GM12878 (cell line): ENCODE data around the gene OR10J4. TPM values are rescaled to one million over a fixed set of nuclear protein-coding genes. Genes with fewer than 3 reads are reported as not detected.

Experiments
- ATAC-seq: fragments of 200-7000 bp; cut with Tn5 transposase; 3 replicates; pipeline ENCODE4 v1.9.1; 2020; ENCODE audit warnings: mild to moderate bottlenecking, moderate library complexity
- BruUV-seq: library from RNA; stranded (reverse); fragments of 400-500 nt; replicated peaks from 2 replicates; lab custom pipeline; 2021; lab: Mats Ljungman, UMichigan
- CTCF ChIA-PET: fragments of 300-600 bp; sonication (Branson Sonifier 250); formaldehyde crosslinking; extraction: SDS; loops from one replicate; lab custom pipeline; 2021; ENCODE audit warnings: inconsistent platforms; lab: Yijun Ruan, JAX
- POLR2A ChIA-PET: fragments of 350-600 bp; formaldehyde crosslinking; extraction: SDS; loops from one replicate; lab custom pipeline; 2021; ENCODE audit warnings: inconsistent platforms; lab: Charles Lee
- RAD21 ChIA-PET: fragments of 300-600 bp; sonication (Branson Sonifier 250); formaldehyde crosslinking; loops from one replicate; lab custom pipeline; 2023; ENCODE audit warnings: antibody characterized with exemption; ENCODE audit not compliant: unreplicated experiment; lab: Charles Lee
- SMC1A ChIA-PET: fragments of 300-600 bp; sonication (Branson Sonifier 250); formaldehyde crosslinking; loops from one replicate; lab custom pipeline; 2023; ENCODE audit not compliant: unreplicated experiment, uncharacterized antibody; lab: Charles Lee
- DNase-seq: peaks from one replicate; pipeline ENCODE4 v3.0.0-alpha.2; 2011; ENCODE audit warnings: low read depth, low spot score
- FAIRE-seq: peaks from 3 replicates; lab custom pipeline; 2011; peaks lifted over from hg19 to GRCh38; lab: Jason Lieb, UNC
- H2AFZ ChIP-seq: 2 replicates; pipeline ENCODE4 v1.6.0; 2011; ENCODE audit warnings: low read depth, low read length, control low read depth; ENCODE audit not compliant: control insufficient read depth
- H3K27ac ChIP-seq: 2 replicates; pipeline ENCODE4 v1.5.1; 2011; ENCODE audit warnings: control low read depth; ENCODE audit not compliant: control insufficient read depth, insufficient read depth
- H3K27me3 ChIP-seq, 2 experiments: replicated peaks in 1 of 2; 2 replicates each; pipeline versions ENCODE4 v1.6.0 to v1.6.1; 2011; ENCODE audit warnings: low read length in 1 of 2; ENCODE audit not compliant: control insufficient read depth in 2 of 2, insufficient read depth in 2 of 2
- H3K36me3 ChIP-seq, 2 experiments: 2 replicates each; pipeline ENCODE4 v1.5.1; 2011; ENCODE audit warnings: low read length in 1 of 2; ENCODE audit not compliant: control insufficient read depth in 2 of 2, insufficient read depth in 2 of 2
- H3K4me1 ChIP-seq: 2 replicates; pipeline ENCODE4 v1.6.1; 2011; ENCODE audit warnings: mild to moderate bottlenecking, low read length, moderate library complexity, mixed read lengths; ENCODE audit not compliant: control insufficient read depth, insufficient read depth
- H3K4me2 ChIP-seq: 2 replicates; pipeline ENCODE4 v1.6.0; 2011; ENCODE audit warnings: control low read depth; ENCODE audit not compliant: control insufficient read depth, insufficient read depth
- H3K4me3 ChIP-seq: fragments of 200-600 bp; sonication (generic); 2 replicates; pipeline ENCODE4 v1.5.1; 2016
- H3K79me2 ChIP-seq: 2 replicates; pipeline ENCODE4 v1.6.0; 2011; ENCODE audit warnings: low read length; ENCODE audit not compliant: control insufficient read depth, insufficient read depth
- H3K9ac ChIP-seq: 2 replicates; pipeline ENCODE4 v1.8.0; 2011; ENCODE audit warnings: low read length, control low read depth, mixed read lengths; ENCODE audit not compliant: control insufficient read depth, insufficient read depth
- H3K9me3 ChIP-seq: replicated peaks from 3 replicates; pipeline ENCODE4 v1.5.1; 2011; ENCODE audit warnings: mild to moderate bottlenecking, low read length; ENCODE audit not compliant: control insufficient read depth, insufficient read depth
- H4K20me1 ChIP-seq: 2 replicates; pipeline ENCODE4 v1.6.0; 2011; ENCODE audit not compliant: control insufficient read depth, insufficient read depth
- CEBPB ChIP-seq, 2 experiments: fragments of 150-350 bp in 1 of 2; IDR thresholded peaks; 2 replicates each; pipeline ENCODE4 v1.6.1; 2012 to 2014; ENCODE audit warnings: low read depth in 2 of 2, low read length in 2 of 2, borderline replicate concordance in 1 of 2, inconsistent platforms in 1 of 2
- CHD2 ChIP-seq: IDR thresholded peaks from 2 replicates; pipeline ENCODE4 v1.6.1; 2011; ENCODE audit warnings: low read depth, low read length, improper control_type of control experiment, borderline replicate concordance
- CHD4 ChIP-seq: fragments of 200-600 bp; sonication (generic); IDR thresholded peaks from 2 replicates; pipeline ENCODE4 v1.6.1; 2016; ENCODE audit warnings: mild to moderate bottlenecking
- CREM ChIP-seq: IDR thresholded peaks from 2 replicates; pipeline ENCODE4 v1.6.1; 2014; ENCODE audit warnings: antibody characterized with exemption, low read depth
- DPF2 ChIP-seq: fragments of 450-650 bp; IDR thresholded peaks from 2 replicates; pipeline ENCODE4 v1.6.1; 2017; ENCODE audit warnings: mild to moderate bottlenecking
- GATAD2B ChIP-seq: fragments of 450-650 bp; conservative IDR thresholded peaks from 2 replicates; pipeline ENCODE4 v1.6.1; 2017; ENCODE audit warnings: low read depth, mild to moderate bottlenecking, moderate library complexity
- HDAC2 ChIP-seq: fragments of 200-600 bp; sonication (generic); IDR thresholded peaks from 2 replicates; pipeline ENCODE4 v1.6.1; 2017
- NRF1 ChIP-seq: conservative IDR thresholded peaks from 2 replicates; pipeline ENCODE4 v1.6.1; 2011; ENCODE audit warnings: mild to moderate bottlenecking, low read depth, low read length, improper control_type of control experiment
- PML ChIP-seq: IDR thresholded peaks from 2 replicates; pipeline ENCODE4 v1.6.1; 2012; ENCODE audit warnings: low read length, inconsistent platforms
- POLR2A ChIP-seq: IDR thresholded peaks from 2 replicates; pipeline ENCODE4 v1.6.1; 2011; ENCODE audit warnings: low read depth, mild to moderate bottlenecking, low read length
- POLR2AphosphoS2 ChIP-seq: IDR thresholded peaks from 2 replicates; pipeline ENCODE4 v1.6.1; 2011; ENCODE audit warnings: low read depth, mild to moderate bottlenecking, low read length, improper control_type of control experiment, moderate library complexity
- RCOR1 ChIP-seq: conservative IDR thresholded peaks from 2 replicates; pipeline ENCODE4 v1.6.1; 2012; ENCODE audit warnings: low read depth, low read length, improper control_type of control experiment
- SP1 ChIP-seq: IDR thresholded peaks from one replicate; pipeline ENCODE4 v1.6.1; 2011; ENCODE audit warnings: low read depth, low read length
- SREBF2 ChIP-seq: IDR thresholded peaks from 2 replicates; pipeline ENCODE4 v1.6.1; 2012; ENCODE audit warnings: mild to moderate bottlenecking, low read length
- ZNF384 ChIP-seq: IDR thresholded peaks from 2 replicates; pipeline ENCODE4 v1.6.1; 2012; ENCODE audit warnings: low read depth, mild to moderate bottlenecking, low read length, improper control_type of control experiment, borderline replicate concordance
- WGBS: methylation state at CpG from one replicate; pipeline ENCODE4 v1.1.6; 2016; ENCODE audit warnings: low lambda C conversion rate; ENCODE audit not compliant: insufficient replicate concordance, insufficient coverage; ENCODE audit errors: missing lambda C conversion rate; 5-methylcytosine and 5-hydroxymethylcytosine counted together
- in situ Hi-C: fragments of 300-500 bp; cut with MboI; formaldehyde crosslinking; loops from 9 replicates; pipeline ENCODE4 v1.14.3; 2018; ENCODE audit warnings: mixed read lengths
- intact Hi-C: fragments of 100-400 bp; cut with micrococcal nuclease; formaldehyde crosslinking; loops from one replicate; pipeline ENCODE4 v1.14.2; 2022; ENCODE audit not compliant: unreplicated experiment
- polyA plus RNA-seq, 11 experiments: library from polyadenylated mRNA; depleted of rRNA in 4 of 11; unstranded in 6 of 11; stranded (reverse) in 5 of 11; fragments of >200 nt; fragmentation: Nextera tagmentation in 4 of 11; fragmentation: Illumina TruSeq in 1 of 11; extraction: Ambion mirVana in 4 of 11; extraction: Trizol in 1 of 11; gene quantifications; 1 replicate in 1 of 11; 2 replicates in 10 of 11; pipeline versions ENCODE4 v1.2.1 to v1.2.3, GENCODE V29; 2011 to 2016; ENCODE audit warnings: inconsistent platforms in 2 of 11, missing spikeins in 2 of 11, low read depth in 1 of 11
- total RNA-seq, 4 experiments: library from RNA; depleted of rRNA in 3 of 4; stranded (reverse); fragments of >200 nt in 3 of 4; fragmentation: Illumina TruSeq in 1 of 4; extraction: Trizol in 1 of 4; gene quantifications; 2 replicates each; pipeline versions ENCODE4 v1.2.1 to v1.2.3, GENCODE V29; 2013 to 2021
- TF ChIP-seq, protein P1 (sequence below): fragments of 450-650 bp; conservative IDR thresholded peaks from 2 replicates; pipeline ENCODE4 v1.6.1; 2017; ENCODE audit warnings: mild to moderate bottlenecking, moderate library complexity
- TF ChIP-seq, protein P2 (sequence below): fragments of 450-650 bp; IDR thresholded peaks from 2 replicates; pipeline ENCODE4 v1.6.1; 2017; ENCODE audit warnings: mild to moderate bottlenecking
- TF ChIP-seq, protein P3 (sequence below): fragments of 450-650 bp; IDR thresholded peaks from 2 replicates; pipeline ENCODE4 v1.6.1; 2017; ENCODE audit warnings: antibody characterized with exemption, mild to moderate bottlenecking, moderate library complexity
- TF ChIP-seq, protein P4 (sequence below): IDR thresholded peaks from 2 replicates; pipeline ENCODE4 v1.6.1; 2011; ENCODE audit warnings: low read depth, low read length, improper control_type of control experiment, borderline replicate concordance

Gene OR10J4
- total and polyA plus RNA-seq, 10 of the 15 experiments (the other 5 are each of a cell fraction or from before 2014, with no cell fraction given), result not detected

DNA sequence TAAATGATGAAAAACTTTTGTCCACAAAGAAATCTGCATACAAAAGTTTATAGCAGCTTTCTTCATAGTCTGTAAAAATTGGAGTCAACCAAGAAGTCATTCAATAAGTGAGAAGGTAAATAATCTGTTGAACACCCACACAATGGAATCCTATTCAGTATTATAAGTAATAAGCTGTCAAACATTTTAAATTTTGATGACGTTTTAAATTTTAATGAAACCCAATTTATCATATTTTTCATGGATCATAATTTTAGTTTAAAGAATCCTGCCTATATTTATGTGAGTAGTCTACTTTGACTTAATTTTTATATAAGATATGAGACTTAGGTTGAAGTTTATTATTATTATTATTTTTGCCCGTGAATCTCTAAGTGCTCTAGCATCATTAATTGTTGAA is 27.5 kb downstream of the OR10J4 start (continued):
- TF ChIP-seq, protein P1, sequence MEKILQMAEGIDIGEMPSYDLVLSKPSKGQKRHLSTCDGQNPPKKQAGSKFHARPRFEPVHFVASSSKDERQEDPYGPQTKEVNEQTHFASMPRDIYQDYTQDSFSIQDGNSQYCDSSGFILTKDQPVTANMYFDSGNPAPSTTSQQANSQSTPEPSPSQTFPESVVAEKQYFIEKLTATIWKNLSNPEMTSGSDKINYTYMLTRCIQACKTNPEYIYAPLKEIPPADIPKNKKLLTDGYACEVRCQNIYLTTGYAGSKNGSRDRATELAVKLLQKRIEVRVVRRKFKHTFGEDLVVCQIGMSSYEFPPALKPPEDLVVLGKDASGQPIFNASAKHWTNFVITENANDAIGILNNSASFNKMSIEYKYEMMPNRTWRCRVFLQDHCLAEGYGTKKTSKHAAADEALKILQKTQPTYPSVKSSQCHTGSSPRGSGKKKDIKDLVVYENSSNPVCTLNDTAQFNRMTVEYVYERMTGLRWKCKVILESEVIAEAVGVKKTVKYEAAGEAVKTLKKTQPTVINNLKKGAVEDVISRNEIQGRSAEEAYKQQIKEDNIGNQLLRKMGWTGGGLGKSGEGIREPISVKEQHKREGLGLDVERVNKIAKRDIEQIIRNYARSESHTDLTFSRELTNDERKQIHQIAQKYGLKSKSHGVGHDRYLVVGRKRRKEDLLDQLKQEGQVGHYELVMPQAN, result no peak
- TF ChIP-seq CEBPB (IDR thresholded peaks at IDR 0.05; ENCODE audit: borderline replicate concordance in 1 of 2, low read depth in 2 of 2, low read length in 2 of 2) (no peak), POLR2AphosphoS2 (no peak), CHD2 (no peak), HDAC2 (no peak)
- TF ChIP-seq, protein P2, sequence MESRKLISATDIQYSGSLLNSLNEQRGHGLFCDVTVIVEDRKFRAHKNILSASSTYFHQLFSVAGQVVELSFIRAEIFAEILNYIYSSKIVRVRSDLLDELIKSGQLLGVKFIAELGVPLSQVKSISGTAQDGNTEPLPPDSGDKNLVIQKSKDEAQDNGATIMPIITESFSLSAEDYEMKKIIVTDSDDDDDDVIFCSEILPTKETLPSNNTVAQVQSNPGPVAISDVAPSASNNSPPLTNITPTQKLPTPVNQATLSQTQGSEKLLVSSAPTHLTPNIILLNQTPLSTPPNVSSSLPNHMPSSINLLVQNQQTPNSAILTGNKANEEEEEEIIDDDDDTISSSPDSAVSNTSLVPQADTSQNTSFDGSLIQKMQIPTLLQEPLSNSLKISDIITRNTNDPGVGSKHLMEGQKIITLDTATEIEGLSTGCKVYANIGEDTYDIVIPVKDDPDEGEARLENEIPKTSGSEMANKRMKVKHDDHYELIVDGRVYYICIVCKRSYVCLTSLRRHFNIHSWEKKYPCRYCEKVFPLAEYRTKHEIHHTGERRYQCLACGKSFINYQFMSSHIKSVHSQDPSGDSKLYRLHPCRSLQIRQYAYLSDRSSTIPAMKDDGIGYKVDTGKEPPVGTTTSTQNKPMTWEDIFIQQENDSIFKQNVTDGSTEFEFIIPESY, result no peak
- TF ChIP-seq, all 136 proteins: peak for 0

DNA sequence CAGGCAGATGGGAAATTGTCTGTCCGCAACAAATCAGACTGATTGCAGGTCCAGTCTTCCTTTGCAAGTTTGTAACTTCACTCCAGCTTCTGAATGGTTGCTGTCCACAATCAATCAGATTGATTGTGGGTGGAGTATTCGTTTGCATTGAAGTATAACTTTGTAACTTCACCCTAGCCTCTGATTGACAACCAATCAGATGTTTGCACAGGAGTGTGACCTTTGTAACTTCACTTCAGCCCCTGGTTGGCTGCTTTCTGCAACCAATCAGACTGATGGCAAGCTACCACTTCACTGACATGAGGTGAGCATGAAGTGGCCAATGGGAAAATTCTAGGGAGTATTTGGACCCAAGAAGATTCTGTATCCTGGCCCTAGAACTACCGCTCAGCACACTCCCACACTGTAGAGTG is 33.2 kb downstream of the OR10J4 start:
- intact Hi-C loops (no loop called here), in situ Hi-C loops (no loop called here)
- BruUV-seq, result no TSS peak
- POLR2A ChIA-PET, result no interaction called here
- no peak overlapping the region for H3K4me2 ChIP-seq
- CTCF ChIA-PET, result no interaction called here
- SMC1A ChIA-PET, result no interaction called here
- FAIRE-seq (no peak), ATAC-seq (no peak), DNase-seq (no peak)
- no peak overlapping the region for H2AFZ ChIP-seq
- no peaks in the 10 kb centered on the region for H4K20me1 ChIP-seq
- no peaks in the 10 kb centered on the region for H3K36me3 ChIP-seq
- RAD21 ChIA-PET, result no interaction called here
- no peaks in the 10 kb centered on the region for H3K79me2 ChIP-seq
- H3K4me1 ChIP-seq, result no peaks in the 10 kb centered on the region
- 32% methylated on average over 3 of the region's 3 CpGs for WGBS
- TF ChIP-seq SP1 (no peak), POLR2A (no peak), CREM (no peak), NRF1 (no peak), GATAD2B (no peak), ZNF384 (no peak), DPF2 (no peak), SREBF2 (no peak), PML (no peak), CHD4 (no peak), RCOR1 (no peak)
- TF ChIP-seq, protein P3, sequence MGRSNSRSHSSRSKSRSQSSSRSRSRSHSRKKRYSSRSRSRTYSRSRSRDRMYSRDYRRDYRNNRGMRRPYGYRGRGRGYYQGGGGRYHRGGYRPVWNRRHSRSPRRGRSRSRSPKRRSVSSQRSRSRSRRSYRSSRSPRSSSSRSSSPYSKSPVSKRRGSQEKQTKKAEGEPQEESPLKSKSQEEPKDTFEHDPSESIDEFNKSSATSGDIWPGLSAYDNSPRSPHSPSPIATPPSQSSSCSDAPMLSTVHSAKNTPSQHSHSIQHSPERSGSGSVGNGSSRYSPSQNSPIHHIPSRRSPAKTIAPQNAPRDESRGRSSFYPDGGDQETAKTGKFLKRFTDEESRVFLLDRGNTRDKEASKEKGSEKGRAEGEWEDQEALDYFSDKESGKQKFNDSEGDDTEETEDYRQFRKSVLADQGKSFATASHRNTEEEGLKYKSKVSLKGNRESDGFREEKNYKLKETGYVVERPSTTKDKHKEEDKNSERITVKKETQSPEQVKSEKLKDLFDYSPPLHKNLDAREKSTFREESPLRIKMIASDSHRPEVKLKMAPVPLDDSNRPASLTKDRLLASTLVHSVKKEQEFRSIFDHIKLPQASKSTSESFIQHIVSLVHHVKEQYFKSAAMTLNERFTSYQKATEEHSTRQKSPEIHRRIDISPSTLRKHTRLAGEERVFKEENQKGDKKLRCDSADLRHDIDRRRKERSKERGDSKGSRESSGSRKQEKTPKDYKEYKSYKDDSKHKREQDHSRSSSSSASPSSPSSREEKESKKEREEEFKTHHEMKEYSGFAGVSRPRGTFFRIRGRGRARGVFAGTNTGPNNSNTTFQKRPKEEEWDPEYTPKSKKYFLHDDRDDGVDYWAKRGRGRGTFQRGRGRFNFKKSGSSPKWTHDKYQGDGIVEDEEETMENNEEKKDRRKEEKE, result no peak
- TF ChIP-seq, protein P4, sequence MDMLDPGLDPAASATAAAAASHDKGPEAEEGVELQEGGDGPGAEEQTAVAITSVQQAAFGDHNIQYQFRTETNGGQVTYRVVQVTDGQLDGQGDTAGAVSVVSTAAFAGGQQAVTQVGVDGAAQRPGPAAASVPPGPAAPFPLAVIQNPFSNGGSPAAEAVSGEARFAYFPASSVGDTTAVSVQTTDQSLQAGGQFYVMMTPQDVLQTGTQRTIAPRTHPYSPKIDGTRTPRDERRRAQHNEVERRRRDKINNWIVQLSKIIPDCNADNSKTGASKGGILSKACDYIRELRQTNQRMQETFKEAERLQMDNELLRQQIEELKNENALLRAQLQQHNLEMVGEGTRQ, result no peak
- no peak overlapping the region for H3K9ac ChIP-seq
- no peaks in the 10 kb centered on the region for H3K9me3 ChIP-seq
- no peaks in the 10 kb centered on the region for H3K27me3 ChIP-seq
- H3K27ac ChIP-seq, result no peak overlapping the region
- H3K4me3 ChIP-seq, result no peak overlapping the region
